H1 (cell line): Measurements from ENCODE around the gene AGBL4. TPM values are rescaled to one million over a fixed set of nuclear protein-coding genes. Genes with fewer than 3 reads are reported as not detected.

ENCODE experiments used
- CTCF ChIA-PET: fragments of 300-600 bp; sonication (Branson Sonifier 250); formaldehyde crosslinking; loops from one replicate; lab custom pipeline; 2021; ENCODE audit not compliant: partially characterized antibody; lab: Charles Lee
- POLR2A ChIA-PET: fragments of 300-600 bp; sonication (Branson Sonifier 250); formaldehyde crosslinking; loops from one replicate; lab custom pipeline; 2021; ENCODE audit warnings: inconsistent platforms; ENCODE audit not compliant: partially characterized antibody; lab: Charles Lee
- DNase-seq, 2 experiments: peaks; one replicate each; pipeline versions ENCODE4 v3.0.0 to v3.0.0-alpha.2; 2010 to 2022; ENCODE audit warnings: low spot score in 2 of 2, low read depth in 1 of 2, mixed read lengths in 1 of 2
- FAIRE-seq: peaks from 2 replicates; lab custom pipeline; 2011; peaks lifted over from hg19 to GRCh38; lab: Jason Lieb, UNC
- H2AFZ ChIP-seq: 2 replicates; pipeline ENCODE4 v1.8.1; 2012; ENCODE audit warnings: low read length, inconsistent platforms
- H2AK5ac ChIP-seq: 2 replicates; pipeline ENCODE4 v1.6.1; 2013; ENCODE audit warnings: low read depth, low read length
- H2BK120ac ChIP-seq: replicated peaks from 2 replicates; pipeline ENCODE3; 2013; ENCODE audit warnings: low read depth, low read length, inconsistent platforms
- H2BK12ac ChIP-seq: 2 replicates; pipeline ENCODE4 v1.6.1; 2013; ENCODE audit warnings: low read depth, low read length
- H2BK15ac ChIP-seq: 2 replicates; pipeline ENCODE4 v1.6.1; 2013; ENCODE audit warnings: low read length
- H2BK20ac ChIP-seq: 2 replicates; pipeline ENCODE4 v1.6.1; 2013; ENCODE audit warnings: low read length
- H2BK5ac ChIP-seq: 2 replicates; pipeline ENCODE4 v1.6.1; 2013; ENCODE audit warnings: low read depth, low read length
- H3K14ac ChIP-seq: 2 replicates; pipeline ENCODE4 v1.6.1; 2013; ENCODE audit warnings: inconsistent platforms; ENCODE audit not compliant: insufficient read length
- H3K18ac ChIP-seq: 2 replicates; pipeline ENCODE4 v1.6.1; 2013; ENCODE audit warnings: low read length; ENCODE audit errors: extremely low read depth
- H3K23ac ChIP-seq: 2 replicates; pipeline ENCODE4 v1.6.1; 2013; ENCODE audit warnings: inconsistent platforms; ENCODE audit not compliant: insufficient read length
- H3K23me2 ChIP-seq: 2 replicates; pipeline ENCODE4 v1.6.1; 2013; ENCODE audit warnings: low read depth, low read length
- H3K27ac ChIP-seq: 2 replicates; pipeline ENCODE4 v1.6.1; 2011; ENCODE audit warnings: low read depth, low read length, inconsistent platforms
- H3K27me3 ChIP-seq, 4 experiments: replicated peaks in 1 of 4; 1 replicate in 1 of 4; 2 replicates in 3 of 4; pipeline versions ENCODE4 v1.6.1 to v1.8.1; 2011 to 2013; ENCODE audit warnings: low read length in 3 of 4, mild to moderate bottlenecking in 3 of 4, inconsistent platforms in 2 of 4, mixed read lengths in 2 of 4, moderate library complexity in 1 of 4; ENCODE audit not compliant: control insufficient read depth in 3 of 4, insufficient read depth in 3 of 4; ENCODE audit errors: extremely low read depth in 1 of 4
- H3K36me3 ChIP-seq, 4 experiments: 2 replicates each; pipeline versions ENCODE4 v1.6.1 to v1.8.1; 2011 to 2013; ENCODE audit warnings: mild to moderate bottlenecking in 4 of 4, low read length in 3 of 4, moderate library complexity in 2 of 4, control low read depth in 1 of 4, inconsistent platforms in 1 of 4; ENCODE audit not compliant: insufficient read depth in 4 of 4, control insufficient read depth in 2 of 4
- H3K4ac ChIP-seq: replicated peaks from 2 replicates; pipeline ENCODE3; 2013; ENCODE audit warnings: low read length, low read depth, mixed read lengths, inconsistent platforms; ENCODE audit not compliant: insufficient read length
- H3K4me1 ChIP-seq, 4 experiments: replicated peaks in 1 of 4; 1 replicate in 1 of 4; 2 replicates in 3 of 4; pipeline versions ENCODE4 v1.6.1 to v1.8.1; 2011 to 2013; ENCODE audit warnings: low read length in 3 of 4, inconsistent platforms in 2 of 4, mixed read lengths in 1 of 4; ENCODE audit not compliant: insufficient read depth in 4 of 4, control insufficient read depth in 3 of 4
- H3K4me2 ChIP-seq, 2 experiments: 2 replicates each; pipeline versions ENCODE4 v1.6.1 to v1.8.1; 2011 to 2013; ENCODE audit warnings: low read depth in 2 of 2, low read length in 2 of 2, control low read depth in 1 of 2, inconsistent platforms in 1 of 2, mild to moderate bottlenecking in 1 of 2; ENCODE audit not compliant: insufficient read depth in 1 of 2
- H3K4me3 ChIP-seq, 4 experiments: fragments of 200-600, 300-600 bp in 1 of 4; sonication (generic), shearing (Covaris generic), sonication (Bioruptor Twin) in 1 of 4; 2 replicates each; pipeline versions ENCODE4 v1.5.1 to v1.8.1; 2011 to 2016; ENCODE audit warnings: low read length in 4 of 4, low read depth in 3 of 4, control low read depth in 2 of 4, inconsistent platforms in 2 of 4, mild to moderate bottlenecking in 2 of 4, mixed read lengths in 1 of 4, moderate library complexity in 1 of 4; ENCODE audit not compliant: insufficient read depth in 2 of 4; ENCODE audit errors: extremely low read depth in 1 of 4
- H3K56ac ChIP-seq: replicated peaks from 2 replicates; pipeline ENCODE3; 2013; ENCODE audit warnings: low read depth, mild to moderate bottlenecking, mixed read lengths, low read length, inconsistent platforms; ENCODE audit not compliant: insufficient read length
- H3K79me1 ChIP-seq: 2 replicates; pipeline ENCODE4 v1.6.1; 2013; ENCODE audit warnings: low read depth, low read length, control low read depth
- H3K79me2 ChIP-seq, 2 experiments: 2 replicates each; pipeline versions ENCODE4 v1.6.1 to v1.8.1; 2012 to 2013; ENCODE audit warnings: low read length in 2 of 2, mild to moderate bottlenecking in 2 of 2, inconsistent platforms in 1 of 2; ENCODE audit not compliant: insufficient read depth in 2 of 2, control insufficient read depth in 1 of 2
- H3K9ac ChIP-seq, 4 experiments: replicated peaks in 1 of 4; 1 replicate in 1 of 4; 2 replicates in 3 of 4; pipeline versions ENCODE4 v1.6.1 to v1.8.1; 2011 to 2013; ENCODE audit warnings: low read depth in 3 of 4, low read length in 3 of 4, control low read depth in 2 of 4, mild to moderate bottlenecking in 2 of 4, moderate library complexity in 2 of 4, inconsistent platforms in 1 of 4; ENCODE audit errors: extremely low read depth in 1 of 4
- H3K9me3 ChIP-seq, 2 experiments: 2 replicates each; pipeline versions ENCODE4 v1.6.1 to v1.8.1; 2012 to 2013; ENCODE audit warnings: mild to moderate bottlenecking in 2 of 2, moderate library complexity in 2 of 2, control low read depth in 1 of 2, inconsistent platforms in 1 of 2, low read depth in 1 of 2, low read length in 1 of 2, mixed read lengths in 1 of 2; ENCODE audit not compliant: insufficient read depth in 2 of 2
- H4K20me1 ChIP-seq, 2 experiments: replicated peaks in 1 of 2; 2 replicates each; pipeline versions ENCODE3 to v1.8.1; 2011 to 2013; ENCODE audit warnings: inconsistent platforms in 2 of 2, low read length in 2 of 2, mild to moderate bottlenecking in 1 of 2; ENCODE audit not compliant: insufficient read depth in 2 of 2, control insufficient read depth in 1 of 2
- H4K5ac ChIP-seq: 2 replicates; pipeline ENCODE4 v1.6.1; 2013; ENCODE audit warnings: low read length, low read depth, mixed read lengths, inconsistent platforms; ENCODE audit not compliant: insufficient read length
- H4K8ac ChIP-seq: 2 replicates; pipeline ENCODE4 v1.8.0; 2013; ENCODE audit warnings: mild to moderate bottlenecking, moderate library complexity, low read length, inconsistent platforms; ENCODE audit not compliant: insufficient read depth; ENCODE audit errors: extremely low read depth
- H4K91ac ChIP-seq: replicated peaks from 2 replicates; pipeline ENCODE3; 2013; ENCODE audit warnings: low read length, mixed read lengths, inconsistent platforms; ENCODE audit not compliant: insufficient read length
- CHD2 ChIP-seq: IDR thresholded peaks from 2 replicates; pipeline ENCODE4 v1.6.1; 2012; ENCODE audit warnings: low read length, improper control_type of control experiment
- CREB1 ChIP-seq: IDR thresholded peaks from 2 replicates; pipeline ENCODE4 v1.6.1; 2012; ENCODE audit warnings: inconsistent platforms
- EZH2 ChIP-seq: fragments of 200-600 bp; sonication (generic); IDR thresholded peaks from 2 replicates; pipeline ENCODE4 v1.7.1; 2012; ENCODE audit warnings: low read depth, mild to moderate bottlenecking, moderate library complexity, low read length, inconsistent platforms; ENCODE audit not compliant: severe bottlenecking
- GTF2F1 ChIP-seq: IDR thresholded peaks from 2 replicates; pipeline ENCODE4 v1.6.1; 2012; ENCODE audit warnings: low read depth, low read length, improper control_type of control experiment, borderline replicate concordance
- KDM4A ChIP-seq: IDR thresholded peaks from one replicate; pipeline ENCODE4 v1.7.1; 2012; ENCODE audit warnings: low read depth, mild to moderate bottlenecking, moderate library complexity, low read length, inconsistent platforms; ENCODE audit not compliant: severe bottlenecking
- RAD21 ChIP-seq, 2 experiments: IDR thresholded peaks in 1 of 2; conservative IDR thresholded peaks in 1 of 2; 2 replicates each; pipeline ENCODE4 v1.6.1; 2011; ENCODE audit warnings: low read depth in 2 of 2, low read length in 2 of 2, improper control_type of control experiment in 1 of 2, inconsistent platforms in 1 of 2, mild to moderate bottlenecking in 1 of 2, moderate library complexity in 1 of 2
- RBBP5 ChIP-seq: IDR thresholded peaks from 2 replicates; pipeline ENCODE4 v1.7.1; 2012; ENCODE audit warnings: low read depth, mild to moderate bottlenecking, inconsistent platforms, low read length, moderate library complexity, borderline replicate concordance
- RNF2 ChIP-seq: fragments of 200-900, 300-1000 bp; sonication (generic); IDR thresholded peaks from 2 replicates; pipeline ENCODE4 v1.7.1; 2016; ENCODE audit warnings: borderline replicate concordance, low read depth, mild to moderate bottlenecking, antibody characterized with exemption, low read length; ENCODE audit not compliant: poor library complexity, severe bottlenecking; ENCODE audit errors: missing control alignments
- SIN3A ChIP-seq, 2 experiments: IDR thresholded peaks in 1 of 2; conservative IDR thresholded peaks in 1 of 2; 2 replicates each; pipeline ENCODE4 v1.6.1; 2011 to 2012; ENCODE audit warnings: low read length in 2 of 2, improper control_type of control experiment in 1 of 2, low read depth in 1 of 2, mild to moderate bottlenecking in 1 of 2
- TBP ChIP-seq: IDR thresholded peaks from 2 replicates; pipeline ENCODE4 v1.6.1; 2011; ENCODE audit warnings: low read depth, low read length, improper control_type of control experiment
- TEAD4 ChIP-seq: IDR thresholded peaks from 2 replicates; pipeline ENCODE4 v1.6.1; 2012; ENCODE audit warnings: low read depth, low read length, inconsistent platforms, mixed read lengths
- YY1 ChIP-seq: IDR thresholded peaks from 2 replicates; pipeline ENCODE4 v1.6.1; 2011; ENCODE audit warnings: low read depth, mild to moderate bottlenecking, low read length
- ZNF274 ChIP-seq: IDR thresholded peaks from 2 replicates; pipeline ENCODE4 v1.7.0; 2012; ENCODE audit warnings: low read length, borderline replicate concordance; ENCODE audit errors: extremely low read depth
- WGBS, 2 experiments: shearing (Covaris generic) in 1 of 2; methylation state at CpG; one replicate each; pipeline versions ENCODE4 v1.1.6 to v1.1.7; 2013 to 2015; ENCODE audit warnings: low lambda C conversion rate in 2 of 2, mixed read lengths in 2 of 2, inconsistent platforms in 1 of 2, low coverage in 1 of 2, missing lambda C conversion rate in 1 of 2; ENCODE audit not compliant: insufficient replicate concordance in 2 of 2, insufficient coverage in 1 of 2, insufficient read length in 1 of 2; ENCODE audit errors: extremely low coverage in 1 of 2, missing lambda C conversion rate in 1 of 2; 5-methylcytosine and 5-hydroxymethylcytosine counted together
- polyA plus RNA-seq, 7 experiments: library from polyadenylated mRNA; depleted of rRNA in 3 of 7; stranded (reverse) in 5 of 7; unstranded in 2 of 7; fragments of >200 nt in 5 of 7; fragments of 200-250 nt in 2 of 7; gene quantifications; 1 replicate in 5 of 7; 2 replicates in 1 of 7; 4 replicates in 1 of 7; pipeline versions ENCODE4 v1.2.1 to v1.2.3, GENCODE V29; 2011 to 2013; ENCODE audit warnings: missing spikeins in 2 of 7, mixed read lengths in 2 of 7
- total RNA-seq: library from RNA; stranded (reverse); fragmentation: NEBNext Ultra II Directional; extraction: Animal tissue kit (Norgen Biotek cat#: 25700); gene quantifications from 2 replicates; pipeline ENCODE4 v1.2.1, GENCODE V29; 2021

AGBL4 gene
- total and polyA plus RNA-seq, 2 of the 8 experiments (the other 6 are each of a cell fraction or from before 2014, with no cell fraction given) = 0.41 to 0.45 TPM

DNA sequence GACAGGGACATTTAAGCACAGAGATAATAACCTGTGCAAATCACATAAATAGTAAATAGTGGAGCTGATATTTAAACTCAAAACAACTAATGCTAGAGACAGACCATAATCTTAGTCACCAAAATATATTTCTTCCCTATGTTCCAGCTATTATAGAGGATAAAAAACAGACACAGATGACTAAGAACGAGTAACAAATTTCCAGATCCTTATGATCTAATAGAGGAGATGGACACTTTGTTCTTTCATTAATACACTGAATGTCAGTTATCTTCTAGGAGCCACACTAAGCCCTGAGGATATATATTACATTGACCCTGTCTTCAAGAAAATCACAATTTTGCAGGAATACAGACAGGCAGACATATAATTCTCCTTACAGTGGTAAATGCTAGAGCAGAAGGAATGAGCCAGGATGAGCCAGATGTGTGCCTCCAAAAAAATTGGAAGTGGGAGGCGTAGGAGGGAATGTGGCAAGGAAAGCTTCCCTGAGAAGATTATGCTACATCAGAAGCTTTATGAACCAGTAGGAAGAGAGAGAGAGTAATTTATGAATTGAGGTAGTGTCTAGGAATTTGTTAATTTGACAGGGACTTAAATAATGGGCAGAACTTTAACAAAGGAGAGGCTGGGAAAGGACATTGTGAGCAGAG lies 851.7 kb downstream of the AGBL4 start:
- no peak overlapping the region for H3K9ac ChIP-seq
- no peak overlapping the region for H2BK120ac ChIP-seq
- H3K9me3 ChIP-seq = peaks cover 66 to 79% of the 10 kb centered on the region in 2 experiments
- H4K8ac ChIP-seq = no peak overlapping the region
- H4K91ac ChIP-seq = no peak overlapping the region
- H3K4ac ChIP-seq = no peak overlapping the region
- TF ChIP-seq RAD21 (IDR thresholded peaks at IDR 0.05 in 1 of 2, conservative IDR thresholded peaks at IDR 0.05 in 1 of 2; ENCODE audit: low read depth in 2 of 2, low read length in 2 of 2) = no peak
- no peak for TF ChIP-seq RNF2
- no peak for TF ChIP-seq GTF2F1
- TF ChIP-seq SIN3A (conservative IDR thresholded peaks at IDR 0.05 in 1 of 2, IDR thresholded peaks at IDR 0.05 in 1 of 2; ENCODE audit: low read depth in 1 of 2, low read length in 2 of 2) = no peak
- no peak for TF ChIP-seq YY1
- TF ChIP-seq CREB1 = no peak
- no peak for TF ChIP-seq CHD2
- no peak for TF ChIP-seq RBBP5
- TF ChIP-seq ZNF274 = no peak
- no peak for TF ChIP-seq KDM4A
- TF ChIP-seq EZH2 = no peak
- no peak for TF ChIP-seq TEAD4
- TF ChIP-seq TBP = no peak
- TF ChIP-seq, all 59 proteins: peak for 0
- no peak overlapping the region for H3K4me3 ChIP-seq
- FAIRE-seq = no peak
- no peaks in the 10 kb centered on the region for H4K20me1 ChIP-seq
- H3K4me1 ChIP-seq = no peaks in the 10 kb centered on the region
- POLR2A ChIA-PET = no interaction called here
- DNase-seq = no peak
- H3K79me2 ChIP-seq = no peaks in the 10 kb centered on the region
- H3K23ac ChIP-seq = no peak overlapping the region
- no peaks in the 10 kb centered on the region for H3K23me2 ChIP-seq
- H3K14ac ChIP-seq = no peak overlapping the region
- no peaks in the 10 kb centered on the region for H3K79me1 ChIP-seq
- no peak overlapping the region for H3K56ac ChIP-seq
- no peak overlapping the region for H2AFZ ChIP-seq
- no peak overlapping the region for H4K5ac ChIP-seq
- no peak overlapping the region for H2BK20ac ChIP-seq
- no peak overlapping the region for H2BK12ac ChIP-seq
- no peak overlapping the region for H2BK5ac ChIP-seq
- H3K27me3 ChIP-seq = no peaks in the 10 kb centered on the region
- no peak overlapping the region for H3K18ac ChIP-seq
- CTCF ChIA-PET = no interaction called here
- H3K27ac ChIP-seq = no peak overlapping the region
- 69% methylated on average over 2 of the region's 2 CpGs; no CpG with 5 or more reads in 1 of the 2 experiments for WGBS, 2 experiments
- H2BK15ac ChIP-seq = no peak overlapping the region
- no peaks in the 10 kb centered on the region for H3K36me3 ChIP-seq
- no peak overlapping the region for H3K4me2 ChIP-seq
- no peak overlapping the region for H2AK5ac ChIP-seq
